ENCODE results near the gene ORM1.

ORM1 gene

GRCh38 chr9:114276908-114277821 is 45.7 kb upstream of the ORM1 start:
- Histone ChIP-seq H3K4me3 (replicated peaks; ENCODE audit: insufficient read depth, low read length) (no peak overlapping the region), H3K27ac (replicated peaks) (no peak overlapping the region), H3K27me3 (ENCODE audit: insufficient read depth, poor library complexity, severe bottlenecking) (no peaks in the 10 kb centered on the region)
- TF ChIP-seq REST (IDR thresholded peaks at IDR 0.05; ENCODE audit: insufficient replicate concordance, low read depth), result no peak
- no peak for TF ChIP-seq GABPA (IDR thresholded peaks at IDR 0.05; ENCODE audit: low read depth)
- DNase-seq (ENCODE audit: low read depth in 1 of 2, low spot score in 1 of 2), result no peak

GRCh38 chr9:114278356-114278755 is 44.5 kb upstream of the ORM1 start:
- H3K27ac ChIP-seq (replicated peaks), result no peak overlapping the region
- H3K4me3 ChIP-seq (replicated peaks; ENCODE audit: insufficient read depth, low read length), result no peak overlapping the region
- no peak for DNase-seq (ENCODE audit: low read depth in 1 of 2, low spot score in 1 of 2)
- TF ChIP-seq CTCF (IDR thresholded peaks at IDR 0.05; ENCODE audit: insufficient read depth, low read length) (no peak), GABPA (IDR thresholded peaks at IDR 0.05; ENCODE audit: low read depth) (no peak), POLR2AphosphoS5 (IDR thresholded peaks at IDR 0.05; ENCODE audit: low read depth) (no peak), REST (IDR thresholded peaks at IDR 0.05; ENCODE audit: insufficient replicate concordance, low read depth) (no peak), SPI1 (IDR thresholded peaks at IDR 0.05; ENCODE audit: borderline replicate concordance, low read depth) (no peak)
- H3K27me3 ChIP-seq (ENCODE audit: insufficient read depth, poor library complexity, severe bottlenecking), result no peaks in the 10 kb centered on the region

GRCh38 chr9:114278881-114279570 is 43.9 kb upstream of the ORM1 start:
- TF ChIP-seq REST (IDR thresholded peaks at IDR 0.05; ENCODE audit: insufficient replicate concordance, low read depth) (no peak), GABPA (IDR thresholded peaks at IDR 0.05; ENCODE audit: low read depth) (no peak), SPI1 (IDR thresholded peaks at IDR 0.05; ENCODE audit: borderline replicate concordance, low read depth) (no peak), POLR2AphosphoS5 (IDR thresholded peaks at IDR 0.05; ENCODE audit: low read depth) (no peak), CTCF (IDR thresholded peaks at IDR 0.05; ENCODE audit: insufficient read depth, low read length) (no peak)
- DNase-seq (ENCODE audit: low read depth in 1 of 2, low spot score in 1 of 2), result no peak
- Histone ChIP-seq H3K4me3 (replicated peaks; ENCODE audit: insufficient read depth, low read length) (no peak overlapping the region), H3K27me3 (ENCODE audit: insufficient read depth, poor library complexity, severe bottlenecking) (no peaks in the 10 kb centered on the region), H3K27ac (replicated peaks) (no peak overlapping the region)

Data from HL-60 (cell line).